Lung (tissue), 16 donors: Measurements from ENCODE around the gene CFAP298. TPM values are rescaled to one million over a fixed set of nuclear protein-coding genes. Genes with fewer than 3 reads are reported as not detected.
"Not testable (repeated sequence)": the region's sequence is repeated elsewhere in the genome, so short reads cannot be mapped to it uniquely, and the experiment has no call there.

Experiments
- ATAC-seq: fragments of 200-7000 bp; cut with Tn5 transposase; one replicate; pipeline ENCODE4 v1.9.1; 2020; ENCODE audit warnings: moderate number of reproducible peaks; ENCODE audit not compliant: insufficient read depth, low FRiP score
- DNase-seq, 3 donors: peaks; one replicate each; pipeline ENCODE4 v3.0.0-alpha.2; 2013 to 2017
- H3K27ac ChIP-seq, 2 donors: one replicate each; pipeline ENCODE4 v1.5.1; 2013; ENCODE audit warnings: mild to moderate bottlenecking in 2 of 2, moderate library complexity in 2 of 2, control low read depth in 1 of 2, inconsistent platforms in 1 of 2, low read depth in 1 of 2, low read length in 1 of 2
- H3K27me3 ChIP-seq, 3 donors: one replicate each; pipeline ENCODE4 v1.5.1; 2013; ENCODE audit warnings: low read length in 2 of 3; ENCODE audit not compliant: control insufficient read depth in 3 of 3, insufficient read depth in 3 of 3
- H3K36me3 ChIP-seq, 4 donors: one replicate each; pipeline ENCODE4 v1.5.1; 2013; ENCODE audit warnings: low read length in 4 of 4, mild to moderate bottlenecking in 1 of 4, moderate library complexity in 1 of 4; ENCODE audit not compliant: control insufficient read depth in 4 of 4, insufficient read depth in 4 of 4
- H3K4me1 ChIP-seq, 5 donors: one replicate each; pipeline ENCODE4 v1.5.1; 2013; ENCODE audit warnings: low read length in 5 of 5, mild to moderate bottlenecking in 2 of 5, moderate library complexity in 1 of 5; ENCODE audit not compliant: control insufficient read depth in 5 of 5, insufficient read depth in 5 of 5
- H3K4me3 ChIP-seq: one replicate; pipeline ENCODE4 v1.5.1; 2013; ENCODE audit warnings: mild to moderate bottlenecking, control low read depth, moderate library complexity
- H3K9ac ChIP-seq, 2 donors: one replicate each; pipeline ENCODE4 v1.5.1; 2013; ENCODE audit warnings: low read length in 2 of 2, control low read depth in 1 of 2; ENCODE audit not compliant: insufficient read depth in 1 of 2
- H3K9me3 ChIP-seq, 4 donors: one replicate each; pipeline ENCODE4 v1.5.1; 2013; ENCODE audit warnings: low read length in 3 of 4, mild to moderate bottlenecking in 1 of 4, moderate library complexity in 1 of 4; ENCODE audit not compliant: control insufficient read depth in 4 of 4, insufficient read depth in 3 of 4
- WGBS, 2 donors: extraction: QIAGEN DNeasy Blood & Tissue Kit; methylation state at CpG; one replicate each; pipeline ENCODE4 v1.1.7; 2013; 5-methylcytosine and 5-hydroxymethylcytosine counted together
- long read RNA-seq, 5 donors: transcript quantifications; one replicate each; lab custom pipeline, GENCODE V29; 2026
- polyA plus RNA-seq, 2 donors: library from polyadenylated mRNA; stranded (reverse); fragments of 200-250 nt; gene quantifications; one replicate each; pipeline ENCODE4 v1.2.1, GENCODE V29; 2013
- total RNA-seq, 2 donors: library from RNA; depleted of rRNA in 1 of 2; stranded (reverse); fragments of >200 nt in 1 of 2; gene quantifications; one replicate each; pipeline ENCODE4 v1.2.1, GENCODE V29; 2014 to 2021
- TF ChIP-seq, protein P1 (sequence below): IDR thresholded peaks from 2 replicates; pipeline ENCODE4 v1.5.1; 2012; ENCODE audit warnings: mild to moderate bottlenecking; ENCODE audit errors: control extremely low read depth, extremely low read depth
- donor health status: control.
- donor health status: control.
- donor health status: Bipolar disorder and iron deficiency.
- donor health status: healthy.
- donor health status: DM: yes; HTN: yes; CAD: no.

CFAP298 gene, protein sequence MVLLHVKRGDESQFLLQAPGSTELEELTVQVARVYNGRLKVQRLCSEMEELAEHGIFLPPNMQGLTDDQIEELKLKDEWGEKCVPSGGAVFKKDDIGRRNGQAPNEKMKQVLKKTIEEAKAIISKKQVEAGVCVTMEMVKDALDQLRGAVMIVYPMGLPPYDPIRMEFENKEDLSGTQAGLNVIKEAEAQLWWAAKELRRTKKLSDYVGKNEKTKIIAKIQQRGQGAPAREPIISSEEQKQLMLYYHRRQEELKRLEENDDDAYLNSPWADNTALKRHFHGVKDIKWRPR
- total RNA-seq = 10 to 100 TPM; 27.6 to 49.5 TPM
- 10 to 100 TPM; 51.4 to 61.2 TPM for polyA plus RNA-seq
- long read RNA-seq, donor 1, transcript CFAP298-203 (5 exons, 2,503 nt) = minor isoform, 5 of 49 reads
- long read RNA-seq, donor 1, transcript CFAP298-201 (7 exons, 1,692 nt) = major isoform, 24 of 49 reads
- long read RNA-seq, donor 1, partial matches to known transcripts = 19 of 49 reads
- long read RNA-seq, donor 1, other reads (novel, unspliced or antisense) = 0 of 49 reads
- long read RNA-seq, donor 2, transcript CFAP298-201 (7 exons, 1,692 nt) = major isoform, 8 of 11 reads
- long read RNA-seq, donor 2, partial matches to known transcripts = 0 of 11 reads
- long read RNA-seq, donor 2, other reads (novel, unspliced or antisense) = 0 of 11 reads
- long read RNA-seq, donor 3, transcript CFAP298-201 (7 exons, 1,692 nt) = major isoform, 13 of 22 reads
- long read RNA-seq, donor 3, partial matches to known transcripts = 5 of 22 reads
- long read RNA-seq, donor 3, other reads (novel, unspliced or antisense) = 0 of 22 reads
- long read RNA-seq, donor 4, transcript CFAP298-201 (7 exons, 1,692 nt) = major isoform, 7 of 8 reads
- long read RNA-seq, donor 4, partial matches to known transcripts = 0 of 8 reads
- long read RNA-seq, donor 4, other reads (novel, unspliced or antisense) = 0 of 8 reads
- long read RNA-seq, donor 5, transcript CFAP298-203 (5 exons, 2,503 nt) = minor isoform, 11 of 39 reads
- long read RNA-seq, donor 5, transcript CFAP298-201 (7 exons, 1,692 nt) = major isoform, 21 of 39 reads
- long read RNA-seq, donor 5, partial matches to known transcripts = 7 of 39 reads
- long read RNA-seq, donor 5, other reads (novel, unspliced or antisense) = 0 of 39 reads

DNA sequence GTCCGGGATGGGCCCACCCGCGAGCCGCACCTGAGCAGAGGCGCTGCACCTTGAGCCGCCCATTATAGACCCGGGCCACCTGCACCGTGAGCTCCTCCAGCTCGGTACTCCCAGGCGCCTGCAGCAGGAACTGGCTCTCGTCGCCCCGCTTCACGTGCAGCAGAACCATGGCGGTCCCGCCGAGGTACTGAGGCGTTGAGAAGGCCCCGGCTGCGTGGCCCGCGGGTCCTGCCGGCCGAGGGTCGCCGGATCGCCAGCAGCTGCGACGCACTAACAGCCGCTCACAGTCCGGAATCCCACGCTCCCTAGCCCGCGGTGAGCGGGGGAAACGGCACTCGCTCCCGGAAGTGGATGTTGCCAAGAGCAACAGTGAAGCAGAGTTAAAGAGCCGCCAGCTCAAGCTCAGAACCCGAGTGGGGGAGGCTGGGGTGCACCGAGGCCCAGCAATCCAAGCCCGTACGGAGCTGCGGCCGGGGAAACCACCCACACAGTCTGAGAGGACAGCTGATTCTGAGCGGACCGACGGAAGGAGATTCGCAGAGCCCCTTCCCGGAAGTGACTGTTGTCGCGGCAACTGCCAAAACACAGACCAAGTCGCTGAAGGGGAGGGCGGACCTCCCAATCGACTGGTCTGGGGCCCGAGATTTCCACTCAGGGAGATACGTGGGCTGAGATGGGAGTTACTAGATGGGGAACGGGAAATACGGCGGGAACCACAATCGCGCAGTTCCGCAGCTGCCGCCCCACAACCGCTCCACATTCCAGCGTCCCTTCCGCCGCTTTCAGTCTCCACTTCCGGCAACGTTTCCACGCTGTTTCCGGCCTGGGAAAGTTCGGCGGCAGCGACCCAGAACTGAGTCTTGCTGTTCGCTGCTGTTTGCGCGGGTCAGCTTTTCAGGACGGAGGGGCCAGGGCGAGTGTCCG is at the start of gene CFAP298:
Gene CFAP298 (minus strand): TSS at position 303 of the 924 bp plus-strand sequence. CDS start 134 bp downstream, at position 169.
- peak within 1 kb of the TSS; percentile 91 to 96 for H3K27ac ChIP-seq
- H3K36me3 ChIP-seq = peaks cover 0 to 14% (median 3%) of the 10 kb centered on the region in 4 donors
- peak; percentile 93 for ATAC-seq
- H3K4me1 ChIP-seq = peaks cover 0 to 11% (median 4%) of the 10 kb centered on the region in 5 donors
- peak within 1 kb of the TSS; percentile 84 for H3K4me3 ChIP-seq
- H3K9me3 ChIP-seq = no peaks in the 10 kb centered on the region
- TF ChIP-seq, protein P1, sequence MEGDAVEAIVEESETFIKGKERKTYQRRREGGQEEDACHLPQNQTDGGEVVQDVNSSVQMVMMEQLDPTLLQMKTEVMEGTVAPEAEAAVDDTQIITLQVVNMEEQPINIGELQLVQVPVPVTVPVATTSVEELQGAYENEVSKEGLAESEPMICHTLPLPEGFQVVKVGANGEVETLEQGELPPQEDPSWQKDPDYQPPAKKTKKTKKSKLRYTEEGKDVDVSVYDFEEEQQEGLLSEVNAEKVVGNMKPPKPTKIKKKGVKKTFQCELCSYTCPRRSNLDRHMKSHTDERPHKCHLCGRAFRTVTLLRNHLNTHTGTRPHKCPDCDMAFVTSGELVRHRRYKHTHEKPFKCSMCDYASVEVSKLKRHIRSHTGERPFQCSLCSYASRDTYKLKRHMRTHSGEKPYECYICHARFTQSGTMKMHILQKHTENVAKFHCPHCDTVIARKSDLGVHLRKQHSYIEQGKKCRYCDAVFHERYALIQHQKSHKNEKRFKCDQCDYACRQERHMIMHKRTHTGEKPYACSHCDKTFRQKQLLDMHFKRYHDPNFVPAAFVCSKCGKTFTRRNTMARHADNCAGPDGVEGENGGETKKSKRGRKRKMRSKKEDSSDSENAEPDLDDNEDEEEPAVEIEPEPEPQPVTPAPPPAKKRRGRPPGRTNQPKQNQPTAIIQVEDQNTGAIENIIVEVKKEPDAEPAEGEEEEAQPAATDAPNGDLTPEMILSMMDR = no peak
- peak within 1 kb of the TSS; percentile 78 to 88 for H3K9ac ChIP-seq
- peak; percentile 94 to 96 (median 95) for DNase-seq
- 0% methylated on average over 81 of the region's 81 CpGs for WGBS, 2 donors
- H3K27me3 ChIP-seq = no peaks in the 10 kb centered on the region

DNA sequence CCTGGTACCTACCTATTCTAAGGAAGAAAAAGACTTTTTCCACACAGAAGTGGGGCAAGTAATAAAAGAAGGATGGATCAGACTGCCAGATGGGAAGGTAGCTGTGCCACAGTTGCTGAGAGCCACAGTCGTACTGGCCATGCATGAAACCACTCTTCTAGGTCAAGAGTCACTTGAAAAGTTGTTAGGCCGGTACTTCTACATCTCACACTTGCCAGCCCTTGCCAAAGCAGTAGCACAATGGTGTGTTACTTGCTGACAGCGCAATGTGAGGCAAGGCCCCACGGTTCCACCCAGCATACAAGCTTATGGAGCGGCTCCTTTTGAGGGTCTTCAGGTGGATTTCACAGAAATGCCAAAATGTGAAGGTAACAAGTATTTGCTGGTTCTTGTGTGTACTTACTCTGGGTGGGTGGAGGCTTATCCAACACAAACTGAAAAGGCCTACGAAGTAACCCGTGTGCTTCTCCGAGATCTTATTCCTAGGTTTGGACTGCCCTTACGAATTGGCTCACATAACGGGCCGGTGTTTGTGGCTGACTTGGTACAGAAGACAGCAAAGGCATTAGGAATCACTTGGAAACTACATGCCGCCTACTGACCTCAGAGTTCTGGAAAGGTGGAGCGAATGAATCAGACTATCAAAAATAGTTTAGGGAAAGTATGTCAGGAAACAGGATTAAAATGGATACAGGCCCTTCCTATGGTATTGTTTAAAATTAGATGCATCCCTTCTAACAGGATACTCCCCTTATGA is 49.0 kb upstream of the CFAP298 start:
- 76 to 88% methylated on average over 13 of the region's 13 CpGs for WGBS, 2 donors
- Histone ChIP-seq H3K36me3 (peaks cover 21 to 41% (median 31%) of the 10 kb centered on the region in 4 donors), H3K27ac (peak overlapping the region in 1 of 2 donors; percentile 60), H3K9me3 (peaks cover 0 to 23% (median 4%) of the 10 kb centered on the region in 4 donors)
- H3K4me3 ChIP-seq, H3K27me3 ChIP-seq, H3K4me1 ChIP-seq, H3K9ac ChIP-seq, ATAC-seq: not testable (repeated sequence)
- DNase-seq = peak; percentile 57 to 77 (median 74)

DNA sequence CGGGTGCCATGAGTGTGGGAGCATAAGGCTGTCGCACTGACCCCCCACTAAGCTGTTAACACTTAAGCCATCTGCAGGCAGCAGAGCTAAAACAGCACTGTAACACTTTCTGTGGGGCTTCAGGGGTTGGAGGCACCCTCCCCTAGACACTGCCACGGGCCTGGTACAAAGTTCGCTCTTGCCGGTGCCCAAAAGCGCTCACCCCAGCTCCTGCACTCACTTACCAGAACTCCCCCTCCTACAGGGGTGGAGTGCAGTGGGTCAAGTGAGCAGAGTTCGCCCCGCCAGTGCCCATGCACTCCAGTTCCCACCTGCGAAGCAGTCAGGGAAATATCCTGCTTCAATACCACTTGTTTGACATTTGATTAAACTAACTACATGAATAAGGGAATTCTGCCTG is 46.3 kb upstream of the CFAP298 start:
- no peak overlapping the region for H3K27ac ChIP-seq
- peaks cover 7 to 20% (median 16%) of the 10 kb centered on the region in 4 donors for H3K36me3 ChIP-seq
- TF ChIP-seq, protein P1 = no peak
- no peaks in the 10 kb centered on the region for H3K27me3 ChIP-seq
- no peaks in the 10 kb centered on the region for H3K4me1 ChIP-seq
- 97% methylated on average over 9 of the region's 9 CpGs for WGBS, 2 donors
- H3K9me3 ChIP-seq = peaks cover 0 to 4% (median 0%) of the 10 kb centered on the region in 4 donors
- H3K9ac ChIP-seq = no peak overlapping the region
- no peak for ATAC-seq
- DNase-seq = no peak
- H3K4me3 ChIP-seq = no peak overlapping the region
